ENCODE data around the gene HMGN1. TPM values are rescaled to one million over a fixed set of nuclear protein-coding genes. Genes with fewer than 3 reads are reported as not detected.
"Not testable (repeated sequence)": the region's sequence is repeated elsewhere in the genome, so short reads cannot be mapped to it uniquely, and the experiment has no call there.

The HMGN1 gene
- total RNA-seq, 4 donors from 2014 or later, result 58.4 to 82.2 (median 59.6) TPM

DNA sequence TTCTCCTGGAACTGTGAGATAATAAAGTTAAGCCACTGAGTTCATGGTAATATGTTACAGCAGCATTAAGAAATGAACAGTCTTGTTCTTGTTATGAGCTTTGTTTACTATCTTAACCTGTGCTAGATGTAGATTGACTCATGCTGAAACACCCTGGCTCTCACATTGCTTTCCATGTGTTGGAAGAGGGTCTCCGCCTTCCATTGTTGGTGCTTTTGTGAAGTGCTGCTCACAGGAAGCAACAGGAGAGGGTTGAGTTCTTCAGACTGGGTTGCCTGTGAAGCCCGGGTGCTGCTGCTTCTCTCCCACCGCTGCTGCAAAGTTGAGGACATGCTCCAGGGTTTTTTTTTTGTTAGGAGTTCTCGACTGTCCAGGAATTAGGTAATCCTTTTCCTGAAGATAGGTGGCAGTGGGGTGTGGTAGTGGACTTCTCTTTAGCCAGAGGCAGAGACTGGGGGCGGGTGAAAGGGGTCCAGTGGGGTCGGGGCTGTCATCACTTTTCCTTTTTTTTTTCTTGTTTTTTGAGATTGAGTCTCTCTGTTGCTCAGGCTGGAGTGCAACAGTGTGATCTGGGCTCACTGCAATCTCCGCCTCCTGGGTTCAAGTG, 28.7 kb upstream of the HMGN1 start:
- TF ChIP-seq POLR2A (IDR thresholded peaks at IDR 0.05), result no peak
- TF ChIP-seq EP300 (IDR thresholded peaks at IDR 0.05), result no peak
- TF ChIP-seq, protein P1, sequence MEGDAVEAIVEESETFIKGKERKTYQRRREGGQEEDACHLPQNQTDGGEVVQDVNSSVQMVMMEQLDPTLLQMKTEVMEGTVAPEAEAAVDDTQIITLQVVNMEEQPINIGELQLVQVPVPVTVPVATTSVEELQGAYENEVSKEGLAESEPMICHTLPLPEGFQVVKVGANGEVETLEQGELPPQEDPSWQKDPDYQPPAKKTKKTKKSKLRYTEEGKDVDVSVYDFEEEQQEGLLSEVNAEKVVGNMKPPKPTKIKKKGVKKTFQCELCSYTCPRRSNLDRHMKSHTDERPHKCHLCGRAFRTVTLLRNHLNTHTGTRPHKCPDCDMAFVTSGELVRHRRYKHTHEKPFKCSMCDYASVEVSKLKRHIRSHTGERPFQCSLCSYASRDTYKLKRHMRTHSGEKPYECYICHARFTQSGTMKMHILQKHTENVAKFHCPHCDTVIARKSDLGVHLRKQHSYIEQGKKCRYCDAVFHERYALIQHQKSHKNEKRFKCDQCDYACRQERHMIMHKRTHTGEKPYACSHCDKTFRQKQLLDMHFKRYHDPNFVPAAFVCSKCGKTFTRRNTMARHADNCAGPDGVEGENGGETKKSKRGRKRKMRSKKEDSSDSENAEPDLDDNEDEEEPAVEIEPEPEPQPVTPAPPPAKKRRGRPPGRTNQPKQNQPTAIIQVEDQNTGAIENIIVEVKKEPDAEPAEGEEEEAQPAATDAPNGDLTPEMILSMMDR (IDR thresholded peaks at IDR 0.05), result no peak
- peaks cover 0 to 18% (median 11%) of the 10 kb centered on the region in 4 donors for H3K4me1 ChIP-seq
- no peaks in the 10 kb centered on the region for H3K27me3 ChIP-seq
- H3K36me3 ChIP-seq, result no peaks in the 10 kb centered on the region
- 60 to 69% methylated on average over 7 of the region's 7 CpGs for WGBS, 2 donors
- no peak for DNase-seq (ENCODE audit: low spot score in 2 of 2)
- no peak overlapping the region for H3K4me3 ChIP-seq
- no peaks in the 10 kb centered on the region for H3K9me3 ChIP-seq
- H3K27ac ChIP-seq, result no peak overlapping the region

DNA sequence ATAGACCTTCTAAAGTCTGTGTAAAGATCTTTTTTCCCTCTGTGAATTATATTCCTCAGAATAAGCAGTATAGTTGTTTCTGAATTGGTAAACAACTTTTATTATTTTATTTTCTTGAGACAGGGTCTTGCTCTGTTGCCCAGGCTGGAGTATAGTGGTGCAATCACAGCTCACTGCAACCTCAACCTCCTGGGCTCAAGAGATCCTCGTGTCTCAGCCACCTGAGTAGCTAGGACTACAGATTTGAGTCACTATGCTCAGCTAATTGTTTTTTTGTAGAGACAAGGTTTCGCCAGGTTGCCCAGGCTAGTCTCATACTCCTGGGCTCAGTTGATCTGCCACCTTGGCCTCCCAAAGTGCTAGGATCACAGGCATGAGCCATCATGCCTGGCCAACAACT, 26.6 kb upstream of the HMGN1 start:
- TF ChIP-seq EP300 (IDR thresholded peaks at IDR 0.05) (no peak), POLR2A (IDR thresholded peaks at IDR 0.05) (no peak)
- TF ChIP-seq, protein P1 (IDR thresholded peaks at IDR 0.05), result no peak
- Histone ChIP-seq H3K27ac (no peak overlapping the region), H3K4me3 (no peak overlapping the region), H3K27me3 (no peaks in the 10 kb centered on the region), H3K36me3 (no peaks in the 10 kb centered on the region), H3K9me3 (no peaks in the 10 kb centered on the region), H3K4me1 (peaks cover 0 to 5% (median 2%) of the 10 kb centered on the region in 4 donors)
- WGBS, 2 donors, result 85 to 88% methylated on average over 2 of the region's 2 CpGs
- no peak for DNase-seq (ENCODE audit: low spot score in 2 of 2)

DNA sequence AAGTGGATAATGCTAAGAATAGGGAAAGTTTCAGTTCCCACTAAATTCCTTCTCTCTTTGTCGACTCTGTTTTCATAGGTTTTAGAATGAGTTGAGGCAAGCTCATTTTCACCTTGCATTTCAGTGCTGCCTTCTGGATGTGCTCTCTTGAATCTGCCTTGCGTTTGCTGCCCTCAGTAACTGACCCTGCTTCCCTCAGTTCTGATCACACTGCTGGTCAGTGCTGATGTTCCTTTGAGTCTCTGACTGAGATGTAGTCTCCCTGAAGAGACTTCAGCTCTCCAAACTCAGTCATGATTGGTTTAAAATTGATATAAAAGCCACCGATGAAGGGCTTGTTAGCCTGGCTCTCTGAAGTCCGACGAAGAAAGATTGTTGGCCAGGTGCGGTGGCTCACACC, 25.2 kb upstream of the HMGN1 start:
- Histone ChIP-seq H3K27me3 (no peaks in the 10 kb centered on the region), H3K9me3 (no peaks in the 10 kb centered on the region), H3K4me1 (no peaks in the 10 kb centered on the region), H3K4me3 (no peak overlapping the region), H3K36me3 (no peaks in the 10 kb centered on the region), H3K27ac (no peak overlapping the region)
- TF ChIP-seq POLR2A (IDR thresholded peaks at IDR 0.05) (no peak), EP300 (IDR thresholded peaks at IDR 0.05) (no peak)
- TF ChIP-seq, protein P1 (IDR thresholded peaks at IDR 0.05), result no peak
- no peak for DNase-seq (ENCODE audit: low spot score in 2 of 2)
- 72 to 78% methylated on average over 6 of the region's 6 CpGs for WGBS, 2 donors

DNA sequence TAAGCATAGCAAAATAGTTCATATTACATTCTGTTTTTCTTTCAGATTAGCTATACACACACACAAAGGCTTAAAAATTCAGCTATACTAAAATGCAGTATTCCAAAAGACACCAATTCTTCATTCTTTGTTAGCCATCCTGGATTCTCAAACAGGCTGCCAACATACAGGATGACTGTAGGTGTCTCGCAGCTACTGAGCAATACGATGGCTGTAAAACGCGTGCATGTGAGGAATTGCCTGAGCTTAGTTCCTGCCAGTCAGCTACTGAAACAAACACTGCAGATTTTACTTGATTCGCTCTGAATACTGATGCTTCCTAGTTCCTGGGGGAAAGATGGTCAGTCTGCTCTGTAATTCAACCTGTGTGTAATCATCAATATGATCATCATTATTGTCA, 24.7 kb upstream of the HMGN1 start:
- no peak overlapping the region for H3K27ac ChIP-seq
- no peaks in the 10 kb centered on the region for H3K9me3 ChIP-seq
- no peaks in the 10 kb centered on the region for H3K27me3 ChIP-seq
- H3K4me1 ChIP-seq, result no peaks in the 10 kb centered on the region
- DNase-seq (ENCODE audit: low spot score in 2 of 2), result no peak
- no peaks in the 10 kb centered on the region for H3K36me3 ChIP-seq
- WGBS, 2 donors, result 8 to 11% methylated on average over 5 of the region's 5 CpGs
- no peak overlapping the region for H3K4me3 ChIP-seq
- TF ChIP-seq, protein P1 (IDR thresholded peaks at IDR 0.05), result peak in 2 of 5 experiments; percentile 13 to 35
- TF ChIP-seq EP300 (IDR thresholded peaks at IDR 0.05), result no peak

DNA sequence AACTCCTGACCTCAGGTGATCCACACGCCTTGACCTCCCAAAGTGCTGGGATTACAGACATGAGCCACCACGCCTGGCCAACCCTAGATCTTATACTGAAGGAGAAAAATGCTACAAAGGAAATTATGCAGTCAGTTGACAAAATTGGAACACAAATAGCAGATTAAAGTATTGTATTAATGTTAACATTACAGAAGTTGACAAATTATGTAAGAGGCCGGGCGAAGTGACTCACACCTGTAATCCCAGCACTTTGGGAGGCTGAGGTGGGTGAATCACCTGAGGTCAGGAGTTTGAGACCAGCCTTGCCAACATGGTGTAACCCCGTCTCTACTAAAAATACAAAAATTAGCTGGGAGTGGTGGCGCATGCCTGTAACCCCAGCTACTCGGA, 21.0 kb upstream of the HMGN1 start:
- not testable (repeated sequence) for DNase-seq (ENCODE audit: low spot score in 2 of 2); H3K4me1 ChIP-seq
- WGBS, 2 donors, result 74 to 81% methylated on average over 7 of the region's 7 CpGs

DNA sequence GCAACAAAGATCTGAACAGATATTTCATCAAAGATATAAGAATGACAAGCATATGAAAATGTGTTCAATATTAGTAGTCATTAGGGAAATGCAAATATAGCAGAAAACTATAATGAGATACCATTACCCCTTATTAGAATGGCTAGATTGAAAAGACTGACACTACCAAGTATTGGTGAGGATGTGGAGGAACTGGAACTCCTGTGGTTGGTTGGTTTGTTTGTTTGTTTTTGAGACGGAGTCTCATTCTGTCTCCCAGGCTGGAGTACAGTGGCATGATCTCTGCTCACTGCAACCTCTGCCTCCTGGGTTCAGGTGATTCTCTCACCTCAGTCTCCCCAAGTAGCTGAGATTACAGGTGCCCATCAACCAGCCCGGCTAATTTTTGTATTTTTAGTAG, 18.9 kb upstream of the HMGN1 start:
- Histone ChIP-seq H3K4me1 (no peaks in the 10 kb centered on the region), H3K9me3 (no peaks in the 10 kb centered on the region), H3K36me3 (no peaks in the 10 kb centered on the region), H3K4me3 (no peak overlapping the region), H3K27me3 (no peaks in the 10 kb centered on the region), H3K27ac (no peak overlapping the region)
- DNase-seq (ENCODE audit: low spot score in 2 of 2), result no peak
- TF ChIP-seq, protein P1 (IDR thresholded peaks at IDR 0.05), result no peak
- no peak for TF ChIP-seq POLR2A (IDR thresholded peaks at IDR 0.05)
- no peak for TF ChIP-seq EP300 (IDR thresholded peaks at IDR 0.05)
- 87 to 100% methylated on average over 1 to 2 of the region's 2 CpGs for WGBS, 2 donors

More for the DNA sequence above, 21.0 kb upstream of the HMGN1 start:
- not testable (repeated sequence) for H3K9me3 ChIP-seq, H3K4me3 ChIP-seq, H3K27ac ChIP-seq, H3K36me3 ChIP-seq, H3K27me3 ChIP-seq
